ENCODE data around the gene HNF1B.

DNA sequence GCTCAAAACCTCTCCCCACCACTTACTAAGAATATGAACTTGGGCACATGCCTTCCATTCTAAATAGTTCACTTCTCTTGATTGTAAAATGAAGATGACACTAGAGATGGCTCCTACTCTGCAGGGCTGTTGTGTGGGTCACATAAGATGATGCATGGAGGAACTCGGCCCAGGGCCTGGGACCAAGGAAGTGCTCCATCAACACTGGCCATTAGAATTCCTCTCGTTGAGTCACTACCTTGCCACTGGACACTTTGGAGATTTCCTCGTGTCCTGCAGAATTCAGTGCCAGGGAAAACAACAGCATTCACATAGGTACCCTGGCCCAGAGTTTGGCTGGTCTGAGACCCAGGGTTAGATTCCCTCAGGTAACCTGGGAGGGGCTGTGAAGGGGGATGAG is 18.6 kb downstream of the HNF1B start:
- TF ChIP-seq, protein P1, sequence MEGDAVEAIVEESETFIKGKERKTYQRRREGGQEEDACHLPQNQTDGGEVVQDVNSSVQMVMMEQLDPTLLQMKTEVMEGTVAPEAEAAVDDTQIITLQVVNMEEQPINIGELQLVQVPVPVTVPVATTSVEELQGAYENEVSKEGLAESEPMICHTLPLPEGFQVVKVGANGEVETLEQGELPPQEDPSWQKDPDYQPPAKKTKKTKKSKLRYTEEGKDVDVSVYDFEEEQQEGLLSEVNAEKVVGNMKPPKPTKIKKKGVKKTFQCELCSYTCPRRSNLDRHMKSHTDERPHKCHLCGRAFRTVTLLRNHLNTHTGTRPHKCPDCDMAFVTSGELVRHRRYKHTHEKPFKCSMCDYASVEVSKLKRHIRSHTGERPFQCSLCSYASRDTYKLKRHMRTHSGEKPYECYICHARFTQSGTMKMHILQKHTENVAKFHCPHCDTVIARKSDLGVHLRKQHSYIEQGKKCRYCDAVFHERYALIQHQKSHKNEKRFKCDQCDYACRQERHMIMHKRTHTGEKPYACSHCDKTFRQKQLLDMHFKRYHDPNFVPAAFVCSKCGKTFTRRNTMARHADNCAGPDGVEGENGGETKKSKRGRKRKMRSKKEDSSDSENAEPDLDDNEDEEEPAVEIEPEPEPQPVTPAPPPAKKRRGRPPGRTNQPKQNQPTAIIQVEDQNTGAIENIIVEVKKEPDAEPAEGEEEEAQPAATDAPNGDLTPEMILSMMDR (IDR thresholded peaks at IDR 0.05), result no peak
- TF ChIP-seq POLR2A (IDR thresholded peaks at IDR 0.05), result no peak

Data from uterus (tissue), 2 donors.